SK-N-SH treated with all-trans-retinoic acid at 6 μM for 48 hours (cell line): ENCODE measurements around the gene CBX8.

Experiments
- ATAC-seq: fragments of 200-7000 bp; cut with Tn5 transposase; 3 replicates; pipeline ENCODE4 v1.9.1; 2020; ENCODE audit warnings: mild to moderate bottlenecking, moderate library complexity
- ARNTL ChIP-seq: fragments of 450-650 bp; formaldehyde crosslinking; IDR thresholded peaks from 2 replicates; pipeline ENCODE4 v1.5.0; 2020; ENCODE audit warnings: low read depth, mild to moderate bottlenecking, moderate library complexity, borderline replicate concordance
- BACH2 ChIP-seq: fragments of 250-450 bp; sonication (Bioruptor Pico); IDR thresholded peaks from 2 replicates; pipeline ENCODE4 v1.9.0; 2021; ENCODE audit warnings: mild to moderate bottlenecking, borderline replicate concordance
- CSRNP3 ChIP-seq: fragments of 250-450 bp; sonication (Bioruptor Pico); IDR thresholded peaks from 2 replicates; pipeline ENCODE4 v1.5.1; 2021; ENCODE audit warnings: mild to moderate bottlenecking, moderate library complexity
- ESRRG ChIP-seq: fragments of 250-450 bp; sonication (Bioruptor Pico); IDR thresholded peaks from 2 replicates; pipeline ENCODE4 v1.6.1; 2021; ENCODE audit warnings: mild to moderate bottlenecking
- GLIS3 ChIP-seq: fragments of 250-450 bp; sonication (Bioruptor Pico); IDR thresholded peaks from 2 replicates; pipeline ENCODE4 v1.5.0; 2020; ENCODE audit warnings: mild to moderate bottlenecking, moderate library complexity
- ISL1 ChIP-seq: fragments of 250-450 bp; sonication (Bioruptor Pico); IDR thresholded peaks from 2 replicates; pipeline ENCODE4 v2.1.2; 2022; ENCODE audit warnings: mild to moderate bottlenecking, moderate library complexity
- OSR1 ChIP-seq: fragments of 250-450 bp; sonication (Bioruptor Pico); IDR thresholded peaks from 2 replicates; pipeline ENCODE4 v1.8.0; 2022; ENCODE audit warnings: moderate library complexity, mild to moderate bottlenecking, inconsistent platforms
- PATZ1 ChIP-seq: fragments of 250-450 bp; sonication (Bioruptor Pico); IDR thresholded peaks from 2 replicates; pipeline ENCODE4 v1.8.0; 2020; ENCODE audit warnings: mild to moderate bottlenecking, moderate library complexity, borderline replicate concordance
- POU6F1 ChIP-seq: fragments of 250-450 bp; sonication (Bioruptor Pico); IDR thresholded peaks from 2 replicates; pipeline ENCODE4 v1.8.0; 2021; ENCODE audit warnings: low read depth, mild to moderate bottlenecking, moderate library complexity, borderline replicate concordance
- PPARA ChIP-seq: fragments of 250-450 bp; sonication (Bioruptor Pico); IDR thresholded peaks from 2 replicates; pipeline ENCODE4 v1.5.0; 2020; ENCODE audit warnings: mild to moderate bottlenecking, borderline replicate concordance
- RARB ChIP-seq: fragments of 250-450 bp; sonication (Bioruptor Pico); IDR thresholded peaks from 2 replicates; pipeline ENCODE4 v1.8.0; 2021; ENCODE audit warnings: mild to moderate bottlenecking, moderate library complexity
- SNAI2 ChIP-seq: fragments of 250-450 bp; sonication (Bioruptor Pico); IDR thresholded peaks from 2 replicates; pipeline ENCODE4 v1.5.0; 2020; ENCODE audit warnings: mild to moderate bottlenecking, moderate library complexity
- TCF4 ChIP-seq: fragments of 250-450 bp; sonication (Bioruptor Pico); IDR thresholded peaks from 2 replicates; pipeline ENCODE4 v1.8.0; 2021; ENCODE audit warnings: mild to moderate bottlenecking, moderate library complexity, borderline replicate concordance
- TOX ChIP-seq: fragments of 250-450 bp; sonication (Bioruptor Pico); IDR thresholded peaks from 2 replicates; pipeline ENCODE4 v1.8.0; 2021; ENCODE audit warnings: mild to moderate bottlenecking, moderate library complexity, borderline replicate concordance
- ZFP3 ChIP-seq: fragments of 250-450 bp; sonication (Bioruptor Pico); IDR thresholded peaks from 2 replicates; pipeline ENCODE4 v1.5.0; 2020; ENCODE audit warnings: mild to moderate bottlenecking, moderate library complexity
- ZFP30 ChIP-seq: fragments of 450-650 bp; formaldehyde crosslinking; IDR thresholded peaks from 2 replicates; pipeline ENCODE4 v1.5.0; 2022; ENCODE audit warnings: mild to moderate bottlenecking, moderate library complexity
- ZNF565 ChIP-seq: fragments of 450-650 bp; formaldehyde crosslinking; conservative IDR thresholded peaks from 2 replicates; pipeline ENCODE4 v1.5.0; 2020; ENCODE audit warnings: low read depth, mild to moderate bottlenecking, moderate library complexity
- ZNF8 ChIP-seq: fragments of 450-650 bp; formaldehyde crosslinking; IDR thresholded peaks from 2 replicates; pipeline ENCODE4 v1.5.0; 2020; ENCODE audit warnings: mild to moderate bottlenecking, moderate library complexity
- TF ChIP-seq, protein P1 (sequence below): fragments of 250-450 bp; sonication (Bioruptor Pico); IDR thresholded peaks from 2 replicates; pipeline ENCODE4 v1.5.1; 2020; ENCODE audit warnings: low read depth, mild to moderate bottlenecking, moderate library complexity
- TF ChIP-seq, protein P2 (sequence below): fragments of 250-450 bp; sonication (Bioruptor Pico); IDR thresholded peaks from 2 replicates; pipeline ENCODE4 v1.5.0; 2020; ENCODE audit warnings: mild to moderate bottlenecking, moderate library complexity

CBX8 gene

DNA sequence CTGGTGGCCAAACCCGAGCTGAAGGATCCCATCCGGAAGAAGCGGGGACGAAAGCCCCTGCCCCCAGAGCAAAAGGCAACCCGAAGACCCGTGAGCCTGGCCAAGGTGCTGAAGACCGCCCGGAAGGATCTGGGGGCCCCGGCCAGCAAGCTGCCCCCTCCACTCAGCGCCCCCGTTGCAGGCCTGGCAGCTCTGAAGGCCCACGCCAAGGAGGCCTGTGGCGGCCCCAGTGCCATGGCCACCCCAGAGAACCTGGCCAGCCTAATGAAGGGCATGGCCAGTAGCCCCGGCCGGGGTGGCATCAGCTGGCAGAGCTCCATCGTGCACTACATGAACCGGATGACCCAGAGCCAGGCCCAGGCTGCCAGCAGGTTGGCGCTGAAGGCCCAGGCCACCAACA is 13.0 kb downstream of the CBX8 start (continued):
- TF ChIP-seq POU6F1 (CRISPR knock-in tag) (no peak), GLIS3 (CRISPR knock-in tag) (no peak), OSR1 (CRISPR knock-in tag) (no peak), PATZ1 (CRISPR knock-in tag) (no peak)

DNA sequence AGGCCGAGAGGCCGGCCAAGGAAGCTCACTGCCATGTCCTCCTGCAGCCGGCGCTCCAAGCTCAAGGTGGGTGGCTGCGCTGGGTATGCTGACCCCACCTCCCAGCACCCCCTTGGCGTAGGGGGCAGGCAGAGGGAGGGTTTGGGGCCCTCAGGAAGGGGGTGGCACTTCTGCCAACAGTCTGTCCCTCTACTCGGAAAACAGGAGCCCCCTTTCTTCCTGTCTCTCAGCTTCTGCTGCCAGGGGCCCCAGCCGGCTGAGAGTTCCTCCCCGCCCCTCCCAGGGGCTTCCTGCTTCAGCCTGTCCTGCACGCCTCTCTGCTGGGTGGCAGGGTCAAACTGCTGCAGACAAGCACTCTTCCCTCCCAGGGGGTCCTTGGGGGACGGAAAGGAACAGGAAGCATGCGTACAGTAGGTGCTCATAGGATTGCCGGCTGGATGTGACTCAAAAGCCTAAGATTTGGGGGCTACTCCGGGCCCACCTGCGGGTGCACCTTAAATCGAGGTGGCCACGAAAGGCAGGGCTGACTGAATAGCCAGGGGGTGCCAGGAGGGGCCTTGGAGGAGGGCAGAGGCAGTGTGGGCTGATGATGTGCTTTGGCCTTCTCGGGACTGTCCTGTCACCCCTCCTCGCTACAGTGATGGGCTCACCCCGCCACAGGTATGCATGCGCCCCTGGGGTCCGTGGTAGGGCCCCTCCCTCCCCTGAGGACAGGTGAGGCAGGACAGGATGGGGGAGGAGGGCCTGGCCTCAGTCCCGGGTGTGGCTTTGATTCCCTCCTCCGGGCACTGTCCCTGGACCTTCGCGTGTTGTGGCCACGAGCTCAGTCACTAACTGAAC is 14.9 kb downstream of the CBX8 start:
- TF ChIP-seq TOX (CRISPR knock-in tag) (no peak), ISL1 (no peak), CSRNP3 (CRISPR knock-in tag) (no peak), ZFP30 (CRISPR knock-in tag) (no peak)
- no peak for ATAC-seq

DNA sequence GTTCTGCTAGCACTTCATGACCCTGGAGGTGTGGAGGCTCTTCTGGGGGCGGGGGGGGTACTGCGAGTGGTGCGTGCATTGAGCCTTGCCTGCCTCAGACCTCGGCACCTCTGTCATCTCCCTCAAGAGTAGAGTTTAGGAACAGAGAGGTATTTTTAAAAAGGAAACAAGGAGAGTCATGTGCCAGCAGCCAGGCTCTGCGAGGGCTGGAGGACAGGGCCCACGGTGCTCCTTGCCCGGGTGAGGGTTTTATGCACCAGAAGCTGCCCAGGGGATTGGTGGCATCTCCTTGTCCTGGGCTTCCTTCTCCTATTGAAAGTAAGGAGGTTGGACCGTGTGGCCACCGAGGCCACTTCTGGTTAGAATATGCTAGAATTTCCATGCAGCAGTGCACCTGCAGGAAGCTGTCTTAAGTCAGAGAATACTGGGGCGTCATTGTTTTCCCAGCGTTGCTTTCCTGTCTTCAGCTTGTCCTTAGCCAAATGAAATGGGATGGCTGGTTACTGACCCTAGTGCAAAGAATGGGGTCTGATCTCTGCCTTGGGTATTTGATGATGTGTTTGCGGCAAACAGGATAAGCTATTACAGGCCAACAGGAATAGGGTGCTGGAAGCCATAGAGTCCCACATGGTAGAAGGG is 15.7 kb downstream of the CBX8 start:
- TF ChIP-seq ARNTL (no peak), ZFP3 (CRISPR knock-in tag) (no peak), ESRRG (CRISPR knock-in tag) (no peak), ZFP30 (CRISPR knock-in tag) (no peak), BACH2 (CRISPR knock-in tag) (no peak), ZNF8 (CRISPR knock-in tag) (no peak), RARB (no peak), OSR1 (CRISPR knock-in tag) (no peak), PPARA (CRISPR knock-in tag) (no peak), CSRNP3 (CRISPR knock-in tag) (no peak), ZNF565 (CRISPR knock-in tag) (no peak), TOX (CRISPR knock-in tag) (no peak), POU6F1 (CRISPR knock-in tag) (no peak), PATZ1 (CRISPR knock-in tag) (no peak), TCF4 (CRISPR knock-in tag) (no peak), ISL1 (no peak), SNAI2 (CRISPR knock-in tag) (no peak)
- TF ChIP-seq, protein P1, sequence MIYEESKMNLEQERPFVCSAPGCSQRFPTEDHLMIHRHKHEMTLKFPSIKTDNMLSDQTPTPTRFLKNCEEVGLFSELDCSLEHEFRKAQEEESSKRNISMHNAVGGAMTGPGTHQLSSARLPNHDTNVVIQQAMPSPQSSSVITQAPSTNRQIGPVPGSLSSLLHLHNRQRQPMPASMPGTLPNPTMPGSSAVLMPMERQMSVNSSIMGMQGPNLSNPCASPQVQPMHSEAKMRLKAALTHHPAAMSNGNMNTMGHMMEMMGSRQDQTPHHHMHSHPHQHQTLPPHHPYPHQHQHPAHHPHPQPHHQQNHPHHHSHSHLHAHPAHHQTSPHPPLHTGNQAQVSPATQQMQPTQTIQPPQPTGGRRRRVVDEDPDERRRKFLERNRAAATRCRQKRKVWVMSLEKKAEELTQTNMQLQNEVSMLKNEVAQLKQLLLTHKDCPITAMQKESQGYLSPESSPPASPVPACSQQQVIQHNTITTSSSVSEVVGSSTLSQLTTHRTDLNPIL (CRISPR knock-in tag), result no peak
- TF ChIP-seq, protein P2, sequence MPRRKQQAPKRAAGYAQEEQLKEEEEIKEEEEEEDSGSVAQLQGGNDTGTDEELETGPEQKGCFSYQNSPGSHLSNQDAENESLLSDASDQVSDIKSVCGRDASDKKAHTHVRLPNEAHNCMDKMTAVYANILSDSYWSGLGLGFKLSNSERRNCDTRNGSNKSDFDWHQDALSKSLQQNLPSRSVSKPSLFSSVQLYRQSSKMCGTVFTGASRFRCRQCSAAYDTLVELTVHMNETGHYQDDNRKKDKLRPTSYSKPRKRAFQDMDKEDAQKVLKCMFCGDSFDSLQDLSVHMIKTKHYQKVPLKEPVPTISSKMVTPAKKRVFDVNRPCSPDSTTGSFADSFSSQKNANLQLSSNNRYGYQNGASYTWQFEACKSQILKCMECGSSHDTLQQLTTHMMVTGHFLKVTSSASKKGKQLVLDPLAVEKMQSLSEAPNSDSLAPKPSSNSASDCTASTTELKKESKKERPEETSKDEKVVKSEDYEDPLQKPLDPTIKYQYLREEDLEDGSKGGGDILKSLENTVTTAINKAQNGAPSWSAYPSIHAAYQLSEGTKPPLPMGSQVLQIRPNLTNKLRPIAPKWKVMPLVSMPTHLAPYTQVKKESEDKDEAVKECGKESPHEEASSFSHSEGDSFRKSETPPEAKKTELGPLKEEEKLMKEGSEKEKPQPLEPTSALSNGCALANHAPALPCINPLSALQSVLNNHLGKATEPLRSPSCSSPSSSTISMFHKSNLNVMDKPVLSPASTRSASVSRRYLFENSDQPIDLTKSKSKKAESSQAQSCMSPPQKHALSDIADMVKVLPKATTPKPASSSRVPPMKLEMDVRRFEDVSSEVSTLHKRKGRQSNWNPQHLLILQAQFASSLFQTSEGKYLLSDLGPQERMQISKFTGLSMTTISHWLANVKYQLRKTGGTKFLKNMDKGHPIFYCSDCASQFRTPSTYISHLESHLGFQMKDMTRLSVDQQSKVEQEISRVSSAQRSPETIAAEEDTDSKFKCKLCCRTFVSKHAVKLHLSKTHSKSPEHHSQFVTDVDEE (CRISPR knock-in tag), result no peak
- no peak for ATAC-seq
